HG03520 (cell line): ENCODE results near the gene RFC4.

Experiments
- ATAC-seq: cut with Tn5 transposase; IDR thresholded peaks from one replicate; pipeline ENCODE4 v1.9.1; 2021; ENCODE audit warnings: mild to moderate bottlenecking, moderate library complexity; ENCODE audit not compliant: unreplicated experiment

The RFC4 gene

DNA sequence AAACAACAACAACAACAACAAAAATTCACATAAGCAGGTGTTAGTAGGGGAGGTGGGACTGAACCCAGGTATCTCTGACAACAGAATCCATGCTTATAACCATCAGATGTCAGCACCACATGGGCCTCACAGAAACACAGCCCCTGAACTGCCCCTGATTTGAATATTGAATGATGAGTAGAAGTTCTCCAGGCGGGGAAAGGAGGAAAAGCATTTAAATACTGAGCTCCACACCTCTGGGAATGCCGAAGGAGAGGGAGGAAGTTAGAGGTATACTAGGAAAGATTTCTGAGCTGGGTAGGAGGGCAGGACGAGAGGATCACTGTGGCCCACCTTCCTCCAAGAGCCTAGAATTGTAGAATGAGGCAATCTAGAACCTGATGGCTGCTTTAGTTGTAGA lies 54.8 kb downstream of the RFC4 start:
- no peak for ATAC-seq

DNA sequence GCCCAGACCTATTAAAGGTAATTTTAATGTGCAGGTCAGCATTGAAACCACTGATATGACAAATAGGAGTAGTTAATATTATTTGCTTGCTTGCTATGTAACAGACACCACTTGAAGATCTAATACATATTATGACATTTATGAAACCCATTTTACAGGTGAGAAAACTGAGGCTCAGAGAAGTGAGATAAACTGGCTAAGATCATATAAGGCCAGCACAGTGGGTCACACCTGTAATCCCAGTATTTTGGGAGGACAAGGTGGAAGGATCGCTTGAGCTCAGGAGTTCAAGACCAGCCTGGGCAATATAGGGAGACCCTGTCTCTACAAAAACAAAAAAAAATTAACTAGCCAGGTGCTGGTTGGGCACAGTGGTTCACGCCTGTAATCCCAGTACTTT lies 56.0 kb downstream of the RFC4 start:
- no peak for ATAC-seq

DNA sequence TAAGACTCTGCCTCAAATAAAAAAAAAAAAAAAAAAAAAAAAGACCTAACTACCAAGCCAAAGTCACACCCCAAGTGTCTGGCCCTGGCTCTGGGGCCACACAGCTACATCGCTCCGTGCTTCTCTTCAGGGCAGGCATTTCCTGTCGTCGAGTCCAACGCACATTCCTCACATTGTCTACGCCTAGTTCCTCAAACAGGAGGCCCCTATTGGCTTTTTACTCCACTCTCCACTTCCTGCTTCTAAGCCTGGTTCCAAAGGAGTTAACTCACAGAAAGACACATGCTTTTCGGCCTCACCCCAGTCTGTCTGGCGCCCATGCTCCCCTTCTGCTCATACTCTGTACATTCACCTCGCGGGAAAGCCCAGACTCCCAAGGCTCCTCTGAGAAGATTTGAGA lies 60.3 kb downstream of the RFC4 start:
- ATAC-seq: no peak

DNA sequence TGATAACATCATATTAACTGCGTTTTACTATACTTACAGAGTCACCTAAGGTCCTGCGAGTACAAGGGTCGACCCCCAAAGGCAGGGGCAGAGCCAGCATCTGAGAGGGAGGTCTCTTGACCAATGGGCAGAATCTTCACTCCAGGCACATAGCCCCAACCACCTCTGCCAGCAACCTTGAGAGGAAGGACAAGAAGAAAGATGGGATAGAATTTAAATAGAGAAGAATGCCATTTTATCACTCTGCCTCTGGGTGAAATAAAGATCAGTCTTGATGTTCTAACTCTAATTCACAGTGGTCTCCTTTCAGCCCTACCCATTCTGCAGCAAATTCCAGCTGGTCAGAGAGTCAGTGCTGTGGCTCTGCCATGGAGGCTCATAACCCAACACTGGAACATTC lies 62.6 kb downstream of the RFC4 start:
- ATAC-seq: no peak

DNA sequence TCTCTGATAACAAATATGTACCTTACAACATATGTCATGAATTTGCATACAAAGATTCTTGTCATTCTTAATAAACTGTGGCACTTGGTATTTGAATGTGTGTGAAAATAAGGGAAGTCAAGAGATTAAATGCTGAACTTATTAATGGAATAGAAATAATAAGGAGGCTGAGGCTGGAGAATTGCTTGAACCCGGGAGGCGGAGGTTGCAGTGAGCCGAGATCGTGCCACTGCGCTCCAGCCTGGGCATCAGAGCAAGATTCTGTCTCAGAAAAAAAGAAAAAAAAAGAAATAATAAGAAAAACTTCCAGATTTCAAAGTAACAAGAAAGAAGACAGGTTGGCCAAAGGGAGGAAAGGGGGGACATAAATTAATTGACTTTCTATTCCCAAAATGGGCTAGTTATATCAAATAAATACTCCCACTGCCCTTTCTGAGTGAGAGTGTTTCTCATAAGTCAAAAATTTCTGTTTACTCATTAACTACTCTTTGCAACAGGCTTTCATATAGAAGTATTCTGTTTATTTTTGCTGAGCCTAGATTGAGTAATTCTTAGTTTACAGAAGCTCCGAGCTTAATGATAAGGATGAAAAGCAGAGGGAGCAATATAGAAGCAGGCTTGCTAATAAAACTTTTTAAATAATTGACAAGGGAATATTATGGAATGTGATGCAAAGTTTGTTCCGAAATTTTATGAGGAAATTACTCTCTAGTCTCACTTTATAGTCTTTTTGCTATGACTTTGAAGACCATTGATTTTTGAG lies 63.5 kb downstream of the RFC4 start:
- ATAC-seq: no peak
